GM19468 (cell line): ENCODE measurements around the gene MAPK1IP1L.

Source experiments
- ATAC-seq: cut with Tn5 transposase; IDR thresholded peaks from one replicate; pipeline ENCODE4 v1.9.1; 2021; ENCODE audit warnings: mild to moderate bottlenecking, moderate library complexity, moderate number of reproducible peaks; ENCODE audit not compliant: unreplicated experiment; ENCODE audit errors: extremely low read depth

The MAPK1IP1L gene

GRCh38 chr14:55118761-55119160 is 67.3 kb downstream of the MAPK1IP1L start:
- ATAC-seq = no peak
